ENCODE results near the gene KLRD1. TPM values are rescaled to one million over a fixed set of nuclear protein-coding genes. Genes with fewer than 3 reads are reported as not detected.
"Not testable (repeated sequence)": the region's sequence is repeated elsewhere in the genome, so short reads cannot be mapped to it uniquely, and the experiment has no call there.

KLRD1 gene
- total RNA-seq, 1 donor, result 0.45 TPM

DNA sequence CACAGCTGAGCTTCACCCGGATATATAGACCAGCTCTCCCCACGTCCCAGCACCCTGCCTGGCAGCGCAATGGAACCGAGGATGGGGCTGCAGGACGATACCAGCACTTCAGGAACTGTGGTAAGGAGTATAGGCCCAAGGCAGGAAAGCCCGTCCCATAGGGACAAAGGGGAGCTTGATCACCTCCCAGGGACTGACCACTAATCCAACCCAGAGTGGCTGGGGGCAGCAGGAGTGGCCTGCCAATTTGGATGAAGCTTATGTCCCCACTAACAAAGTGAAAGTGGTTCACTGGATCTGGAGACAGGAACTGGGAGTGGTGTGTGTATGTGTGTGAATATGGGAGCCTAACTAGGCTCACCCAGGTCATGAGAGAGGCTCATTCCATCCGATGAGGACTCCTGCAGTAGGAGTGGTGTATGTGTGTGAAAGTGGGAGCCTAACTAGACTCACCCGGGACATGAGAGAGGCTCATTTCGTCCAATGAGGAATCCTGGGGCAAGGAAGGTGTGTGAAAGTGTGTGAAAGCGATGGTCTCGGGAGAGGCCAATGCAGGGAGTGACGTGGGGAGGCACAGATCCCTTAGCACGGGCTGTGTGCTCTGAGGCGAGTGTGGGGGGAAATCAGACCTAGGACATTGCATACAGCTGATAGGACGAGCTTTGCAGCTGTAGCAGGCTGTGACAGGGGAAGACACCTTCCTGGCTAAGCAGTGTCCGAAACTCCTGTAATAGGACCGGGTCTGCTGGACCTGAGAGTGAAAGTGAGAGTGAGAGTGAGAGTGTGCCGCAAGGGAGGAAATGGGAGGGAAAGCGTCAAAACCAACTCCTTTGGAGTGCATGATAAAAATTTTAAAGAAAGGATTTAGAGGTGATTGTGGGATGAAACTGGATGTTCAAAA lies 56.5 kb downstream of the KLRD1 start:
- peak overlapping the region; percentile 68 for H3K4me3 ChIP-seq (ENCODE audit: low read depth, low read length)
- TF ChIP-seq, protein P1, sequence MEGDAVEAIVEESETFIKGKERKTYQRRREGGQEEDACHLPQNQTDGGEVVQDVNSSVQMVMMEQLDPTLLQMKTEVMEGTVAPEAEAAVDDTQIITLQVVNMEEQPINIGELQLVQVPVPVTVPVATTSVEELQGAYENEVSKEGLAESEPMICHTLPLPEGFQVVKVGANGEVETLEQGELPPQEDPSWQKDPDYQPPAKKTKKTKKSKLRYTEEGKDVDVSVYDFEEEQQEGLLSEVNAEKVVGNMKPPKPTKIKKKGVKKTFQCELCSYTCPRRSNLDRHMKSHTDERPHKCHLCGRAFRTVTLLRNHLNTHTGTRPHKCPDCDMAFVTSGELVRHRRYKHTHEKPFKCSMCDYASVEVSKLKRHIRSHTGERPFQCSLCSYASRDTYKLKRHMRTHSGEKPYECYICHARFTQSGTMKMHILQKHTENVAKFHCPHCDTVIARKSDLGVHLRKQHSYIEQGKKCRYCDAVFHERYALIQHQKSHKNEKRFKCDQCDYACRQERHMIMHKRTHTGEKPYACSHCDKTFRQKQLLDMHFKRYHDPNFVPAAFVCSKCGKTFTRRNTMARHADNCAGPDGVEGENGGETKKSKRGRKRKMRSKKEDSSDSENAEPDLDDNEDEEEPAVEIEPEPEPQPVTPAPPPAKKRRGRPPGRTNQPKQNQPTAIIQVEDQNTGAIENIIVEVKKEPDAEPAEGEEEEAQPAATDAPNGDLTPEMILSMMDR (IDR thresholded peaks at IDR 0.05; ENCODE audit: insufficient read depth, low read length), result no peak
- peak; percentile 41 for DNase-seq (ENCODE audit: low read depth)

DNA sequence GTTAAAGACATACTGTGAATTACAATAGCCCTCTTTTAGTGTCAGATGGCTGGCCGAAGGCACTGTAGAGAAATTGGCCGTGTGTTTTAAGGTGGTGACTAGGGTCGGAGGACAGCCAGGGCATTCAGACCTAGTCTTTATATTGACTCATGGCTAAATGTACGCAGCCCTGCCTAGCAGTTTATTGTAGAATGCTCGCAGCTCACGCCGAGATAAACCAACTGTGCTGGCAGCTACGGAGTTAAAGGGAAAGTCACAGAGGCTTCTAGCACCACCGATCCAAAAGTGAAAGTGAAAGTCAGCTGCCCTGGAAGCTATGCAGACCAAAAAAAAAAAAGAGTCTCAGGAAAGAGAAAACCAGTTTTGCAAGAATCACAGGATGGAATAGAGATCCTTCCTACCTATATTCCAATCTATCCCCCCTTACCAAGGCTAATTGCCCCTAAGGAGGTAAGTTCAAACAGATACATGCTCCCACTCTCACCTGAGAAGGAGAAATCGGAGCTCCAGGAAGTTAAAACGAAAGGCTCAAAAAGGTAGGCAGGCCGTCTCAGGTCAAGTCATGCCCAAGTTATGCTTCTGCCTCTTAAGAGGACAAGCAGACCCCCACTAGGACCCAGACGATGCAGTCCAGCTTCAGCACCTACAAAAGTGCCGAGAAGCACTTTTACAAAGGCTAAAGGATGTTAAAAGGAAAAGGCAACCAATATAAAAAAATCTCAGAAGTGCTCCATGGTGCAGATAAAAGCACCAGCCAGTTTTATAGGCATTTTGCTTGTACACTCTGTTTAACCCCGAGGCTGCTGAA lies 57.3 kb downstream of the KLRD1 start:
- DNase-seq (ENCODE audit: low read depth), result peak; percentile 86
- TF ChIP-seq, protein P1 (IDR thresholded peaks at IDR 0.05; ENCODE audit: insufficient read depth, low read length), result no peak
- H3K4me3 ChIP-seq (ENCODE audit: low read depth, low read length), result peak overlapping the region; percentile 68

DNA sequence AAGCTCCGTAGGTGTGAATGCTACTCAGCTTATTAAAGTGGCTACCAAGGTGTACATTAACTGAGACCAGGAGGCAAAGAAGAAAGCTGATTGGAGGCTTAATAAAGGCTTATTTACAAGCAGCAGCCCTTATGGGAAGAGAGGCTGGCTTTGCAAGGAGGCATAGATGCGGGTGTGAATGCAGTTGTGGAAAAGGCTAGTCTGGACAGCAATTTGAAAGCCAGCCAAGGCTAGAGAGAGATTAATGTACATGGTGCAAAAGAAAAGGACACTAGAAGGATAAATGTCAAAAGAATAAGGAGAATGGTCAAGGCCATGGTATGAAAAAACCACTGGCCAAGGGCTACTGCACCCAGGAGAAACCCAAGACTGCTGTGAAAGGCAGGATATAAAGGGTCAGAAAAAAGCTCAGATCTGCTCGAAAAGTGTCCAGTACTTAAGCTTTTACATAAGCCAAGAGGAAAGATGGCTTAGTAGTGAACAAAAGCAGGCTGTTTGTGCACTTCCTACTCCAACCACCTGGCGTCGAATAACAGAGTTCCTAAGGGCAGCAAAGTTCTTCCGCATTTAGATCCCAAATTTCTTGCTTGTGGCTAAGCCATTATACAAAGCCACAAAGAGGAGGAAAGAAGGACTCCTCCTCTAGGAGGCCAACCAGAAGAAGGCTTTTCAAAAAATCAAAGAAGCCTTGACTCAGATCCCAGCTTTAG lies 58.2 kb downstream of the KLRD1 start:
- peak overlapping the region; percentile 68 for H3K4me3 ChIP-seq (ENCODE audit: low read depth, low read length)
- TF ChIP-seq, protein P1 (IDR thresholded peaks at IDR 0.05; ENCODE audit: insufficient read depth, low read length), result peak; percentile 39
- DNase-seq (ENCODE audit: low read depth), result peak; percentile 47

DNA sequence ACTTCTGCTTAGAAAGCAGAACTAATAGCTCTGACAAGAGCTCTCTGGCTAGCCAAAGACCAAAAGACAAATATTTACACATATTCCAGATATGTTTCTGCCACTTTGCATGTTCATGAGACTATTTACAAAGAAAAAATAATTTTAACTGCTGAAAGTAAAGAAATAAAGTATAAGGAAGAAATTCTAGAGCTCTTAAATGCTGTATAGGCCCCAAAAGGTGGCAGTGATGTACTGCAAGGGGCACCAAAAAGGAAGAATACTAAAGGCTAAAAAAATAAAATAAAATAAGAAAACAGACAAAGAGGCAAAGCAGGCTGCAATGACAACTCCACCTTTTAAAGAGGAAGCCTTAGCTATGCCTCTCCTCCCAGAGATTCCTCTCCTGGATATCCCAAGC lies 59.2 kb downstream of the KLRD1 start:
- TF ChIP-seq, protein P1 (IDR thresholded peaks at IDR 0.05; ENCODE audit: insufficient read depth, low read length), result peak; percentile 38
- peak; percentile 53 for DNase-seq (ENCODE audit: low read depth)
- no peak overlapping the region for H3K4me3 ChIP-seq (ENCODE audit: low read depth, low read length)

DNA sequence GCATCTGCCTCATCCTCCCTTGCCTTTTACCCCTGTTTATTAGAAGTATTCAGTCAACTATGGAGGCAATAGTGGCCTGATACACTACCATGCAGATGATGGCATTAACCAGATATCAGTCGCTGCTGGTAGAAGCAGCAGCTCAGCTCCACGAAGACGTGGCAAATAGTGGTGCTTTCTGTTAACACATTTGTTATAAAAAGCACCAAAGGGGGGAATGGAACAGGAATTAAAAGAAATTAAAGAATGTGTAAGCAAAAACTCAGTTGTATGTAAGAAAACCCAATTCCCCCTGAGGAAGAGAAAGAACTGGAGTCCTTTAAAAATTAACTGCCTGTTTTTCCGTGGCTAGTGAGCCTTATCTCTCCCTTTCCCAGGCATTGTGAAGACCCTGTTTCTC lies 60.0 kb downstream of the KLRD1 start:
- DNase-seq (ENCODE audit: low read depth); H3K4me3 ChIP-seq (ENCODE audit: low read depth, low read length): not testable (repeated sequence)

DNA sequence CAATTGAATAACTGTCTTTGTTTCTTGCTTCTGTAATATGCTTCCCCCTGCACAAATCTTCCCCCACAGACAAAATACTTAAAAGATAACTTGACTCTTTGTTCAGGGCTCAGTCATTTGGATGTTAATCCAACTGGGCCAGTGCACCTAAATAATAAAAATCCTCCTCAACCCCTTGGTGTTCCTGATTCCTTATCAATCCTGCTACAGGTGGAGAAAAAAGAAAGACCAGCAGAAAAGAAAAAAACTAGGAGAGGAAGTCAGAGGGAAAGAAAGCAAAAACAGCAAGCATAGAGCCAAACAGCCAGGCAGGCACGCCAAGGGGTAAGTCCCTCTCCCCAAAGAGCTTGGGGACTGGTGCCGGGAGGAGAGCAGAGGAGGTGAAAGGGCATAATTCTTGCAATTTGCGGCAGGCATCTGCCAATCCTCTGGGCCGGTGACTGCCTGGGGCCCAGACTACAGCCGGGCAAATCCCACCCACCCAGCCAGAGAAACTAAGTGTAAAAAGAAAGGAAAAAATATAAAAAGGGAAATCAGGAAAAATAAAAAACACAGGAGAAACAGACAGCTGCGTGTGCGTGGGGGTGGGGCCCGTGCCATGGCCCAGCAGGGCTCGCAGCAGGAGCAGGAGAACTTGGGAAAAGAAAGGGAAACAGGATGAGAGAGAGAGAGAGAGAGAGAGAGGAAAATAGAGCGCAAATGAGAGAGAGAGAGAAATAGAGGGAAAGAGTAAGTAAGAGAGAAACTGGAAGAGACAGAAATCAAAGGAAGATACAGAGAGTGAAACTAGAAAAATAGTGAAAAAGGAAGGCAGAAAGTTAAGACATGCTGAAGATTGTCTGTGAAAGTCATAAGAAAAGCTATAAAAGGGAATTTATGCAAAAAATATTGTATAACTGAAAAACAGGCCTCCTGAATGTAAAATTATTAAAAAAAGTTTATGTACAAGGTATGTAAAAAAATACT lies 60.8 kb downstream of the KLRD1 start:
- H3K4me3 ChIP-seq (ENCODE audit: low read depth, low read length), result no peak overlapping the region
- TF ChIP-seq, protein P1 (IDR thresholded peaks at IDR 0.05; ENCODE audit: insufficient read depth, low read length), result no peak
- DNase-seq (ENCODE audit: low read depth), result no peak

Data from fibroblast of the aortic adventitia (primary cell).